AG08396 (cell line): ENCODE data around the gene ZNF605.
"Not testable (repeated sequence)": the region's sequence is repeated elsewhere in the genome, so short reads cannot be mapped to it uniquely, and the experiment has no call there.

ENCODE experiments used
- DNase-seq: peaks from one replicate; pipeline ENCODE4 v3.0.0; 2012; ENCODE audit warnings: low spot score, mixed read lengths

ZNF605 gene

GRCh38 chr12:132904718-132905328 is 51.3 kb downstream of the ZNF605 start:
- peak; percentile 78 for DNase-seq

GRCh38 chr12:132899033-132899432 is 57.1 kb downstream of the ZNF605 start:
- no peak for DNase-seq

- no peak for DNase-seq
These were observed 67.3 kb downstream of the ZNF605 start for GRCh38 chr12:132888852-132889251.

- DNase-seq, result peak; percentile 98
These were observed 68.4 kb downstream of the ZNF605 start, which contains the start of gene CHFR for GRCh38 chr12:132887513-132888351. CHFR (minus strand) TSS chr12:132887605; CDS start chr12:132887328, 277 bp downstream.

- peak; percentile 39 for DNase-seq
These were observed 69.3 kb downstream of the ZNF605 start for GRCh38 chr12:132886529-132887477.

GRCh38 chr12:132881818-132882217 is 74.3 kb downstream of the ZNF605 start:
- DNase-seq, result peak; percentile 73

- not testable (repeated sequence) for DNase-seq
These were observed 81.5 kb downstream of the ZNF605 start for GRCh38 chr12:132874620-132875019.

- DNase-seq, result no peak
These were observed 81.9 kb downstream of the ZNF605 start for GRCh38 chr12:132874175-132874574.

GRCh38 chr12:132873724-132874123 is 82.4 kb downstream of the ZNF605 start:
- no peak for DNase-seq

GRCh38 chr12:132872975-132873421 is 83.1 kb downstream of the ZNF605 start:
- no peak for DNase-seq

GRCh38 chr12:132872073-132872855 is 83.8 kb downstream of the ZNF605 start:
- DNase-seq, result no peak

- DNase-seq, result no peak
These were observed 86.6 kb downstream of the ZNF605 start for GRCh38 chr12:132869551-132869950.
